ENCODE measurements around the gene HIPK4. TPM values are rescaled to one million over a fixed set of nuclear protein-coding genes. Genes with fewer than 3 reads are reported as not detected.

The HIPK4 gene
- total and polyA plus RNA-seq, 9 of the 15 experiments (the other 6 are each of a cell fraction or from before 2014, with no cell fraction given), result 0.06 to 0.09 TPM; not detected in 7

GRCh38 chr19:40360708-40361241 lies 29.2 kb downstream of the HIPK4 start (continued):
- TF ChIP-seq ATF3 (IDR thresholded peaks at IDR 0.05), result peak; percentile 68; the same call in 1 of the 2 replicates
- TF ChIP-seq ATF3 (CRISPR knock-in tag; conservative IDR thresholded peaks at IDR 0.05), result no peak
- TF ChIP-seq ZNF217 (CRISPR knock-in tag; IDR thresholded peaks at IDR 0.05), result no peak
- 0 out of 2 replicates have a peak, but pooled peaks have one; percentile 17 for TF ChIP-seq VEZF1 (CRISPR knock-in tag; IDR thresholded peaks at IDR 0.05)
- peak; percentile 76 for TF ChIP-seq ATF7 (IDR thresholded peaks at IDR 0.05)
- no peak for TF ChIP-seq MBD1 (CRISPR knock-in tag; IDR thresholded peaks at IDR 0.05)
- TF ChIP-seq ETV5 (CRISPR knock-in tag; IDR thresholded peaks at IDR 0.05; ENCODE audit: low read depth), result no peak
- no peak for TF ChIP-seq MITF (IDR thresholded peaks at IDR 0.05)
- TF ChIP-seq JUND (IDR thresholded peaks at IDR 0.05; ENCODE audit: borderline replicate concordance, low read depth, low read length), result peak; percentile 50
- peak; percentile 35; the same call in 1 of the 3 replicates for TF ChIP-seq JUND (tag; IDR thresholded peaks at IDR 0.05; ENCODE audit: borderline replicate concordance, low read depth, low read length)
- peak; percentile 72 for TF ChIP-seq CEBPG (CRISPR knock-in tag; IDR thresholded peaks at IDR 0.05)
- TF ChIP-seq CEBPG (tag; conservative IDR thresholded peaks at IDR 0.05 in 1 of 2, IDR thresholded peaks at IDR 0.05 in 1 of 2), result peak; percentile 61 to 77; a peak in 2 of 4 replicates
- peak in 1 of 2 experiments; percentile 90; a peak in 2 of 4 replicates for TF ChIP-seq SRF (CRISPR knock-in tag; IDR thresholded peaks at IDR 0.05)
- TF ChIP-seq MCM2 (IDR thresholded peaks at IDR 0.05; ENCODE audit: low read depth), result no peak
- TF ChIP-seq HEY1 (CRISPR knock-in tag; IDR thresholded peaks at IDR 0.05; ENCODE audit: borderline replicate concordance), result no peak
- TF ChIP-seq NR2C2 (CRISPR knock-in tag; IDR thresholded peaks at IDR 0.05), result no peak
- TF ChIP-seq NR2C2 (tag; IDR thresholded peaks at IDR 0.05), result peak; percentile 47; the same call in 1 of the 2 replicates

All from K562 (cell line).